DOHH2 (cell line): Measurements from ENCODE around the gene ARPC2.

Experiments
- H3F3A ChIP-seq: fragments of 200-600 bp; sonication (generic), shearing (Covaris generic); 2 replicates; pipeline ENCODE4 v1.6.0; 2016; ENCODE audit warnings: antibody characterized with exemption, mild to moderate bottlenecking; ENCODE audit not compliant: control insufficient read depth, insufficient read depth
- H3K27ac ChIP-seq: fragments of 200-600 bp; sonication (generic); 2 replicates; pipeline ENCODE4 v1.5.1; 2014; ENCODE audit warnings: low read depth, mild to moderate bottlenecking, low read length, moderate library complexity
- H3K27me3 ChIP-seq: fragments of 200-600 bp; sonication (generic); 2 replicates; pipeline ENCODE4 v1.6.1; 2014; ENCODE audit warnings: mild to moderate bottlenecking, low read length, mixed read lengths; ENCODE audit not compliant: control insufficient read depth
- H3K36me3 ChIP-seq: fragments of 200-600 bp; sonication (generic); 2 replicates; pipeline ENCODE4 v1.6.1; 2014; ENCODE audit warnings: mild to moderate bottlenecking, low read length, moderate library complexity, mixed read lengths; ENCODE audit not compliant: control insufficient read depth
- H3K4me1 ChIP-seq: fragments of 200-600 bp; sonication (generic); 2 replicates; pipeline ENCODE4 v1.6.1; 2014; ENCODE audit warnings: mild to moderate bottlenecking, low read length, mixed read lengths; ENCODE audit not compliant: control insufficient read depth
- H3K4me2 ChIP-seq: fragments of 200-600 bp; sonication (generic); 2 replicates; pipeline ENCODE4 v1.6.0; 2014; ENCODE audit warnings: mild to moderate bottlenecking, low read length, moderate library complexity
- H3K4me3 ChIP-seq: fragments of 200-600 bp; sonication (generic); 2 replicates; pipeline ENCODE4 v1.5.1; 2014; ENCODE audit warnings: mild to moderate bottlenecking, low read length, mixed read lengths
- H3K79me2 ChIP-seq: fragments of 200-600 bp; sonication (generic); 2 replicates; pipeline ENCODE4 v1.6.1; 2014; ENCODE audit warnings: mild to moderate bottlenecking, low read length, mixed read lengths; ENCODE audit not compliant: control insufficient read depth
- H3K9me2 ChIP-seq: fragments of 200-600 bp; sonication (generic); replicated peaks from 2 replicates; pipeline ENCODE4 v1.6.1; 2014; ENCODE audit warnings: mild to moderate bottlenecking, low read length, mixed read lengths; ENCODE audit not compliant: control insufficient read depth
- H3K9me3 ChIP-seq: fragments of 200-600 bp; sonication (generic); 2 replicates; pipeline ENCODE4 v1.6.1; 2014; ENCODE audit warnings: antibody characterized with exemption, low read length, mixed read lengths; ENCODE audit not compliant: control insufficient read depth, insufficient read depth
- H4K20me1 ChIP-seq: fragments of 200-600 bp; sonication (generic); 2 replicates; pipeline ENCODE4 v1.6.0; 2014; ENCODE audit warnings: low read depth, mild to moderate bottlenecking, antibody characterized with exemption, low read length, moderate library complexity; ENCODE audit not compliant: control insufficient read depth, insufficient read depth
- CTCF ChIP-seq: fragments of 200-600 bp; sonication (generic); IDR thresholded peaks from one replicate; pipeline ENCODE4 v1.5.1; 2014; ENCODE audit warnings: antibody characterized with exemption, mild to moderate bottlenecking, low read depth, low read length; ENCODE audit not compliant: poor library complexity, severe bottlenecking
- EZH2phosphoT487 ChIP-seq: fragments of 200-600 bp; sonication (generic); IDR thresholded peaks from 2 replicates; pipeline ENCODE4 v1.6.1; 2017; ENCODE audit warnings: borderline replicate concordance, mild to moderate bottlenecking, antibody characterized with exemption, low read length, moderate library complexity, mixed read lengths

ARPC2 gene

GRCh38 chr2:218202266-218202665 is 14.7 kb upstream of the ARPC2 start:
- H3F3A ChIP-seq = no peaks in the 10 kb centered on the region
- no peak overlapping the region for H3K4me2 ChIP-seq
- H3K27ac ChIP-seq = no peak overlapping the region
- H3K79me2 ChIP-seq = no peaks in the 10 kb centered on the region
- H3K27me3 ChIP-seq = peaks cover 26% of the 10 kb centered on the region
- H3K9me2 ChIP-seq = no peaks in the 10 kb centered on the region
- H4K20me1 ChIP-seq = no peaks in the 10 kb centered on the region
- H3K4me1 ChIP-seq = no peaks in the 10 kb centered on the region
- no peaks in the 10 kb centered on the region for H3K36me3 ChIP-seq
- no peaks in the 10 kb centered on the region for H3K9me3 ChIP-seq
- TF ChIP-seq CTCF = no peak
- no peak for TF ChIP-seq EZH2phosphoT487
- H3K4me3 ChIP-seq = no peak overlapping the region

GRCh38 chr2:218209078-218209477 is 7.9 kb upstream of the ARPC2 start:
- Histone ChIP-seq H3F3A (no peaks in the 10 kb centered on the region), H3K36me3 (no peaks in the 10 kb centered on the region), H3K27me3 (peaks cover 11% of the 10 kb centered on the region), H3K79me2 (no peaks in the 10 kb centered on the region), H3K27ac (no peak overlapping the region), H3K9me2 (no peaks in the 10 kb centered on the region), H3K4me1 (no peaks in the 10 kb centered on the region), H3K4me3 (no peak overlapping the region), H4K20me1 (no peaks in the 10 kb centered on the region), H3K4me2 (no peak overlapping the region), H3K9me3 (0 out of 2 replicates have a peak, but pooled peaks cover 3% of the 10 kb centered on the region)
- TF ChIP-seq EZH2phosphoT487 = no peak
- TF ChIP-seq CTCF = no peak

- Histone ChIP-seq H3K27ac (no peak overlapping the region), H3K27me3 (peaks cover 7% of the 10 kb centered on the region), H3K36me3 (peaks cover 14% of the 10 kb centered on the region), H3F3A (peaks cover 15% of the 10 kb centered on the region), H3K4me3 (no peak overlapping the region), H3K9me3 (0 out of 2 replicates have a peak, but pooled peaks cover 3% of the 10 kb centered on the region), H3K4me2 (no peak overlapping the region), H4K20me1 (no peaks in the 10 kb centered on the region), H3K79me2 (peaks cover 23% of the 10 kb centered on the region), H3K4me1 (peaks cover 16% of the 10 kb centered on the region), H3K9me2 (no peaks in the 10 kb centered on the region)
- TF ChIP-seq EZH2phosphoT487 (no peak), CTCF (no peak)
Measured at GRCh38 chr2:218214116-218214515, 2.9 kb upstream of the ARPC2 start.
